ENCODE results near the gene TOM1L1.

Gene TOM1L1

DNA sequence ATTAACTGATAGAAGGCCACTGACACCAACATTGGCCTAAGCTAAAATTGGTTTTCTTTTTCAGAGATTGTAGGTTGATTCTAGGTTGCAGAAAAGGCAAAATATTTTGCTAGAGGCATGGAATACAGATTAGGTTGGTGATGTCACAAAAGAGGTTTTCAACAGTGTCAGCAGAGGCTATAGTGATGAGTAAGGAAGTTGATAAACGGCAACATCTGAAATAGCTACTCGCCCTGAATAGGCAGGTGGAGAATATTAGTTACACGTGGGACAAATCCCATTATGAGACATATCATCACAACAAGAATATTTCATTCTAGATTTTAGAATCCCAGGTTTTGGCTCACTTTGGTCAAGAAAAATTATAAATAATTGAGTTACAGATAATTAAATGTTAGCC is 1.5 kb upstream of the TOM1L1 start:
- no peak for DNase-seq

DNA sequence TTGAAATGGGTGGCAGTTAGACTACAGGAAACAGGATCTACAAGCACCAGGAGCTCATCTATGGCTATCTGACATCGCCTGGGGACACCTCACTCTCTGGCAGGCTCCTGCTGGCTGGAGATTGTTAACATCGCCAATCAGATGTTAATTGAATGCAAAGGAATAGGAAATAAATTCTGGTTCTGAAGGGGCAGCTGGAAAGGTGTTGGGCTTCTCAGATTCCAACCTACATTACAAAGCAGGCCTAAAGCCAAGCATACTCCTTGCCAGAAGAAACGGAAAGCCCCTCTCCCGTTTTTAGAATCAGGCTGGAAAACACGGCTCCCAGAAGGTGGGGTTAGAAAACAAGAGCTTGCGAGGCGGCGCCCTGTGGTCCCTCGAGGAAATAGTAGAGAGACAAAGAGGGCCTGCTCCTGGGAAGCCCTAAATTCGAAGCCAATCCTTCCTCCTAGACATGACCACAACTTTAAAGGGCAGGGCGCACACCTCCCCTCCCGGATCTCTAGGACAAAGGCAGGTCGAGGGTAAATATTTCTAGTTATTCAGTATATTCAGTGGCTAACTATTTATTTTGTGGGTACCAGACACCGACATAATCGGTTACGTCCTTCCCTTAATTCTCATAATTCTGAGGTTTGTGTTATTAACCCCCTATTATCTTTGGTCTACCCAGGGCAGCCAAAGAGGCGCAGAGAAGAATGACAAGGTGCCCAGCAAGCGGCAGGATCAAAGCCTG is 763 bp upstream of the TOM1L1 start:
- DNase-seq = no peak

GRCh38 chr17:54901230-54901822 is 674 bp downstream of the TOM1L1 start:
- DNase-seq = peak; percentile 58

- no peak for DNase-seq
These were observed 1.4 kb downstream of the TOM1L1 start for GRCh38 chr17:54902017-54902416.

DNA sequence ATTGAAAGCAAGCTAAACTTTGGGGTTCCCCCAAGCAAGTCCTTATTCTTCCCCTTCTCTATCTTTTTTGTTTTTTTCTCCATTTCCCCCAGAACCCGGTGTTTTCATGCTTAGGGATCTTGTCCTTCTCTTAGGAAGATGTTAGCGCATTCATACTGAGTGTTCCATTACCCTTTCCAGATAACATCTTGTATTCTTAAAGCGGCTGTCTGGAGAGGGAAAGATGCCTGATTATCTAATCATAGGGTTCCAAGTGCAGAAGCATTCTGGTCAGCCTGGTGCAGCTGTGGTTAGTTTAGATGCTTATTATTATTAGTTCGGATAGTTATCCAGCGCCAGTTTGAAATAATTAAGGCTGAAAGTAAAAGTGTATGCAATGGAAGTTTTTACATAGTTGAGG is 2.0 kb downstream of the TOM1L1 start:
- no peak for DNase-seq

- no peak for DNase-seq
These were observed 2.7 kb downstream of the TOM1L1 start for GRCh38 chr17:54903375-54903774.

DNA sequence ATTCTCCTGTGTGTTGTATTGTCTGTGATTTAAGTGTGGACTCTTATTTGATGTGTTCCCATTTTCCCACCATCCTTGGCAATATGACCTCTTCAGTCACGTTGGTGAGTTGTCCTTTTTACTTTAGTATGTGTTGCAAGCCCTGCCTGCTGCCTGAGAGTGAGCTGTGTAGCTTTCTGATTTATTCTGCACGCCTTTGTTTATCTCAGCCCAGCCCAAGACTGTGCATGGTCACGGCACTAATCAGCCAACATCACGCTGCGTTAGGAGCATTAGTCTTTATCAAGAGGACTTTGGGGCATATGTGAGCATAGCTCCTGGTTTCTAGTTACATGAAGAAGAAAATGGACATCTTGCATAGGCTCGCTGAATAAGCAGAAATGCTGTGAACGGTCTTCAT is 6.0 kb downstream of the TOM1L1 start:
- DNase-seq = no peak

DNA sequence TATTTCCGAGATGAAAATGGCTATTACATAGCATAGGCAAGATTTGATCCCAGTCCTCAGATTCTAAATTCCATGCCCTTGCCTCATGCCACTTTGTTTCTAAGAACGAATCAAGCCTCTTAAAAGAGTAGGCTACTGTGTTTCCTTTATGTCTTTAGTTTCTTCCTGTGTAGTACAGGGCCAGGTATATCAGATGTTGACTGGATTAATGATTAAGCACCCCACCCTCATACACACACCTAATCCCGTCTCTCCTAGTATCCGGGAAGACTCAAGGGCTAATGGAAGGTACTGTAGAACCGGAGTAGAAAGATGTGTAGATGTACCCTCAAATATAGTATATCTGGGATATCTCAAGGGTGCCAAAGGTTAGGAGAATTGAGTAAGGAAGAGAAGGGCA is 6.7 kb downstream of the TOM1L1 start:
- no peak for DNase-seq

- DNase-seq = no peak
These were observed 9.1 kb downstream of the TOM1L1 start for GRCh38 chr17:54909766-54910165.

GRCh38 chr17:54916721-54917120 is 16.1 kb downstream of the TOM1L1 start:
- DNase-seq = no peak

GRCh38 chr17:54919425-54919824 is 18.8 kb downstream of the TOM1L1 start:
- no peak for DNase-seq

DNA sequence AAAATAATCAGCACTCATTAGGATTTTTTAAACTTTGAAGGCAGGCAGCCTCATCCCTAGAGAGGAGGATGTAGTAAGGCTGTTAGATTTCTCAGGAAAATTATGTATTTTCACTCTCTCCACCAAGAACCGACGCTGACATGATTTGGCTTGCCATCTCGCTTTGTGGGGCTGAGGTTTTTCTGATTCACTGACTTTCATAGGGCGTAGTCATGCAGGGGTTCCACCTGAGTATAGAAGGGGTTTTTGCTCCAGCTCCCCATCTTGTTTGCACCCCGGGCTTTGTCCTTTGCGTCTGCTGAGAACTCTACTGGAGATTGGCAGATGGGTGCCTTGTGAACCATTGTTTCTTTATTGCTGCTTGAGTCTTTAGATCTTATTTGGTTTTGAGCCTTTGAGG is 20.2 kb downstream of the TOM1L1 start:
- no peak for DNase-seq

DNA sequence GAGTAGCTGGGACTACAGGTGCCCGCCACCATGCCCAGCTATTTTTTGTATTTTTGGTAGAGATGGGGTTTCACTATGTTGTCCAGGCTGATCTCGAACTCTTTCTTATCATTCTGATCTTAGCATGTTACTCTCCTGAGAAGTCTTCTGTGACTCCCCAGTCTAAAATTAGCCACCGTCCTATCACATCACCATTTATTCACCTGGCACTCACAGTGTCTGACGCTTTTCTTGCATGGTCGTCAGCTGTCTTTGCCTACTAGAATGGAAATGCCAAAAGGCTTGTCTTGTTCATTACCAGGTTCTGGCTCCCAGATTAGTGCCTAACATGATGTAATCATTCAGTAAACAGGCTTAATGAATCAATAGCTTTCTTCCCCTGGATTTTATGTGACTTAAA is 23.8 kb downstream of the TOM1L1 start:
- DNase-seq = no peak

- no peak for DNase-seq
These were observed 26.9 kb downstream of the TOM1L1 start for GRCh38 chr17:54927525-54927924.

GRCh38 chr17:54932711-54933110 is 32.1 kb downstream of the TOM1L1 start:
- no peak for DNase-seq

DNA sequence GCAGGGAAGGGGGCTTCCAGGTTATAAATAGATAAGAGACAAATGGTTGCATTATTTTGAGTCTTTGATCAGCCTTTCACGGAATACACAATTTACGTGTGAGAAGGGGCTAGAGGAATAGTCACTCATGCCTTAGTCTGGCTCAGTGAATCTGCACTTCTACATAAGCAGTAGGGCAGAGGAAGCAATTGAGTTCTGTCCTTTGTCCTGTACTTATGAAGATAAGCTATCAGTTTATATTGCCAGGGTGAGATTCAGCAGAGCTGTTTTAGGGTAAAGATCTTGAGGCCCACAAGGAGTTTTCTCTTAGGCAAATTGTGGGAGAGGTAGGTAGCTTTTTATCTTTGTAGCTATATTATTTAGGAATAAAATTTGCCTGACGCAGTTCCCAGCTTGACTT is 33.3 kb downstream of the TOM1L1 start:
- DNase-seq = no peak

GRCh38 chr17:54935471-54935870 is 34.8 kb downstream of the TOM1L1 start:
- DNase-seq = no peak

DNA sequence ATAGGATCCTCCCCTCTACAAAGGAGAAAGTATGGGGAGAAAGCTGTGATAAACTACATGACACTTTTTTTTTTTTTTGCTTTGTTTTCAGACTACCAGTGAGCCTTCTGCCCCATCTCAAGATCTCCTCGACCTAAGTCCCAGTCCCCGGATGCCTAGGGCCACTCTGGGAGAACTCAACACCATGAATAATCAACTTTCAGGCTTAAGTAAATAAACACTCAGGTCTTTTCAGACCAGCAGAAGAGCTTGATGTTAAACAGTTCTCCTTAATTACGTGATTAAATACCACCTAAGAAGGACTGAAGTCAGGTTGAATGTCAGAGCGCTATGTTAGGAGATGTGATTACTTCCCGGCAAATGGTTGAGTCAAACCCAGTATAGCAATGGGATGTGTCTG is 36.4 kb downstream of the TOM1L1 start:
- DNase-seq = no peak

- no peak for DNase-seq
These were observed 36.8 kb downstream of the TOM1L1 start for GRCh38 chr17:54937426-54937825.

- no peak for DNase-seq
These were observed 40.6 kb downstream of the TOM1L1 start for GRCh38 chr17:54941285-54941684.

GRCh38 chr17:54944796-54945195 is 44.1 kb downstream of the TOM1L1 start:
- no peak for DNase-seq

- no peak for DNase-seq
These were observed 44.6 kb downstream of the TOM1L1 start for GRCh38 chr17:54945231-54945630.

GRCh38 chr17:54945671-54946070 is 45.0 kb downstream of the TOM1L1 start:
- DNase-seq = no peak

DNA sequence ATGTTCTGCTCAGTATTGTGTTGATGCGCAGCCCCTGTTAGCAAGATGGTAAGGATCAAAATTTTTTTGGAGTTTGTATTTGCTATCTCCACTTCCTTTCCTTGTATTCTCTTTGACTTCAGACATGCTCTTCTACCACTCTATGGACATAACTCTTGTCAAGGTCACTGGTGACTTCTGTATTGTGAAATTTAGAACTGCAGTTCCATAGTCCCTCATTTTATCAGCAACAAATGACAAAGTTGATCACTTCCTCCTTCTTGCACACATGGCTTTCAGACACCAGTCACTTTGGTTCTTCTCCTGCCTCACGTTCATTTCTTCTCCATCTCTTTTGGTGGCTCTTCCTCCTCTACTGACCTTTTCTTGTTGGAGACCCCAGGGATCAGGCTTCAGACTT is 46.7 kb downstream of the TOM1L1 start:
- no peak for DNase-seq

GRCh38 chr17:54948380-54948779 is 47.7 kb downstream of the TOM1L1 start:
- no peak for DNase-seq
